ENCODE data around the gene HBM. TPM values are rescaled to one million over a fixed set of nuclear protein-coding genes. Genes with fewer than 3 reads are reported as not detected.
"Not testable (repeated sequence)": the region's sequence is repeated elsewhere in the genome, so short reads cannot be mapped to it uniquely, and the experiment has no call there.

HBM gene
- total RNA-seq, 2 donors from 2014 or later = 1.2 TPM; not detected in 1

DNA sequence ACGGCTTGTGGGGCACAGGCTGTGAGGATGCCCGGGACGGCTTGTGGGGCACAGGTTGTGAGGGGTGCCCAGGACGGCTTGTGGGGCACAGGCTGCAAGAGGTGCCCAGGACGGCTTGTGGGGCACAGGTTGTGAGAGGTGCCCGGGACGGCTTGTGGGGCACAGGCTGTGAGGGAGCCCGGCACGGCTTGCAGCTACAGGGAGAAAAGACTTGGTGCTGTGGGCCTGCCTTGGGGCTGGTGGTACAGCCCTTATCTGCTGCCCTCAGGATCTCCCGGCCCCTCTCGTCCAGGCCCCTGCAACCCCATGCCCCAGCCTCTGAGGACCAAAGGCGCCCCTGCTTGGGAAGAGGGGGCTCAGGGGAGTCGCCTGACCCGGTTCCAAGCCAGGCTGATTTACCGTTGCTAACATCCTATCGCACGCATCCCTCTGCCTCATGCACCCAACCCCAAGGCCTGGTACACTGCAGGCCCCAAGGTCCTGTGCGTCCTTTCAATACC, 5.0 kb upstream of the HBM start:
- peaks cover 7 to 8% of the 10 kb centered on the region in 2 donors for H3K27me3 ChIP-seq
- no peaks in the 10 kb centered on the region for H3K9me3 ChIP-seq
- TF ChIP-seq, protein P1, sequence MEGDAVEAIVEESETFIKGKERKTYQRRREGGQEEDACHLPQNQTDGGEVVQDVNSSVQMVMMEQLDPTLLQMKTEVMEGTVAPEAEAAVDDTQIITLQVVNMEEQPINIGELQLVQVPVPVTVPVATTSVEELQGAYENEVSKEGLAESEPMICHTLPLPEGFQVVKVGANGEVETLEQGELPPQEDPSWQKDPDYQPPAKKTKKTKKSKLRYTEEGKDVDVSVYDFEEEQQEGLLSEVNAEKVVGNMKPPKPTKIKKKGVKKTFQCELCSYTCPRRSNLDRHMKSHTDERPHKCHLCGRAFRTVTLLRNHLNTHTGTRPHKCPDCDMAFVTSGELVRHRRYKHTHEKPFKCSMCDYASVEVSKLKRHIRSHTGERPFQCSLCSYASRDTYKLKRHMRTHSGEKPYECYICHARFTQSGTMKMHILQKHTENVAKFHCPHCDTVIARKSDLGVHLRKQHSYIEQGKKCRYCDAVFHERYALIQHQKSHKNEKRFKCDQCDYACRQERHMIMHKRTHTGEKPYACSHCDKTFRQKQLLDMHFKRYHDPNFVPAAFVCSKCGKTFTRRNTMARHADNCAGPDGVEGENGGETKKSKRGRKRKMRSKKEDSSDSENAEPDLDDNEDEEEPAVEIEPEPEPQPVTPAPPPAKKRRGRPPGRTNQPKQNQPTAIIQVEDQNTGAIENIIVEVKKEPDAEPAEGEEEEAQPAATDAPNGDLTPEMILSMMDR (IDR thresholded peaks at IDR 0.05) = no peak
- no peaks in the 10 kb centered on the region for H3K36me3 ChIP-seq
- no peak overlapping the region for H3K4me3 ChIP-seq
- H3K27ac ChIP-seq = no peak overlapping the region
- no peak for DNase-seq (ENCODE audit: low spot score)
- H3K4me1 ChIP-seq = peaks cover 0 to 9% of the 10 kb centered on the region in 2 donors

DNA sequence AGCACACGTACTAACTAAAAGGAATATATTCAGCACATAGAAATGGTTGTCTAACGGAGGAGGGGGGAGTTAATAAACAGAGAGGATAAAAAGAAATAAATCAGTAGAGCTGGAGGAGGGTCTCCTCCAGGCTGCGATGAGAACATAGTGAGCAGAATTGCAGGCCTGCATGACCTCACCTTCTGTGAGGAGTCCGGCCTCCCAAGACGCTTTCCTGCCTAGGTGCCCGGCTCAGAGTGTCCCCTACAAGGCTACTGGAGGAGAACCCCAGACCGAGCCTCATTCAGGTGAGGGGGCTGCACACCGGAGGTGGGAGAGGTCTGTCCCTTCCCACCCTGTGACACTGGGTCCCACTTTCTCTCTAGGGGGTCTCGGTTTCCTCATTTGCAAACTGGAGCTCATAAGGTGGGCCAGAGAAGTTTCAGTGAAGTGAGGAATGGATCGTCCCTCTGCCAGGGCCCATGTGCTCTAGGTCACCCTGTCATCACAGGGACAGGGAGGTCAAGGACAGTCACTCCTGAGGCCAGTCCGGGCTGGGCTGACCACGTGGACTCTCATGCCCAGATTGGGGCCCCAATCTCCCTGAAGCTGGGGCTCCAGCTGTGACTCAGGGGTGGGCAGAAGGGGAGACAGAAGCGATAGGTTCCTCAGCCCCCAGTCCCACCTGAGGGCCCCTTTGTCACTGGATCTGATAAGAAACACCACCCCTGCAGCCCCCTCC, 3.3 kb upstream of the HBM start:
- H3K27me3 ChIP-seq = peaks cover 21 to 25% of the 10 kb centered on the region in 2 donors
- H3K36me3 ChIP-seq = no peaks in the 10 kb centered on the region
- H3K4me3 ChIP-seq = no peak overlapping the region
- no peak for DNase-seq (ENCODE audit: low spot score)
- H3K4me1 ChIP-seq = peaks cover 0 to 20% of the 10 kb centered on the region in 2 donors
- TF ChIP-seq, protein P1 (IDR thresholded peaks at IDR 0.05) = no peak
- no peak overlapping the region for H3K27ac ChIP-seq
- no peaks in the 10 kb centered on the region for H3K9me3 ChIP-seq

DNA sequence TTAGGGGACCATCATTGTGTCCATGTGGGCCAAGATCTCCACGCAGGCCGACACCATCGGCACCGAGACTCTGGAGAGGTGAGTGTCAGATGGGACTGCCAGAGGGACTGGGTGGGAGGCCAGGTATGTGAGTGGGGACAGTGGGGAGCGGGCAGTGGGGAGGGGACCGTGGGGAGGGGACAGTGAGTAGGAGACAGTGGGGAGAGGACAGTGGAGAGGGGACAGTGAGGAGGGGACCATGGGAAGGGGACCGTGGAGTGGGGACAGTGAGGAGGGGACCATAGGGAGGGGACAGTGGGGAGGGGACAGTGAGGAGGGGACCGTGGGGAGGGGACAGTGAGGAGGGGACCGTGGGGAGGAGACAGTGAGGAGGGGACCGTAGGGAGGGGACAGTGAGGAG, 2.6 kb upstream of the HBM start:
- H3K27me3 ChIP-seq = peaks cover 28 to 30% of the 10 kb centered on the region in 2 donors
- H3K36me3 ChIP-seq; H3K9me3 ChIP-seq; H3K27ac ChIP-seq; DNase-seq (ENCODE audit: low spot score); H3K4me3 ChIP-seq: not testable (repeated sequence)
- H3K4me1 ChIP-seq = peaks cover 0 to 20% of the 10 kb centered on the region in 2 donors

DNA sequence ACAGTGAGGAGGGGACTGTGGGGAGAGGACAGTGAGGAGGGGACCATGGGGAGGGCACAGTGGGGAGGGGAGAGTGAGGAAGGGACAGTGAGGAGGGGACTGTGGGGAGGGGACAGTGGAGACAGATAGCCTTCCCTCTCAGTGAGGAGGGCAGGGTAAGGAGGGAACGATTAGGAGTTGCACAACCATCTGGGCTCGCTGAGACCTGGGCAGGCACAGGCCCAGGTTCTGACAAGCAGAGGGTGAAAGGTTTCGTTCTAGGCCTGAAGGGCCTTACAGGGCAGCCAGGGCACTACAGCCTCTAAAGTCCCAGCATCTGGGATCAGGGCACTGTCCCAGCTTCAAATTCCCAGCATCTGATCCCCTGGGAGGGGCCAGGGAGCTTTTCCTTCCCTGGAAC, 2.1 kb upstream of the HBM start:
- not testable (repeated sequence) for H3K9me3 ChIP-seq; H3K27ac ChIP-seq; H3K4me3 ChIP-seq; DNase-seq (ENCODE audit: low spot score); H3K36me3 ChIP-seq
- H3K27me3 ChIP-seq = peaks cover 28 to 36% of the 10 kb centered on the region in 2 donors
- peaks cover 0 to 20% of the 10 kb centered on the region in 2 donors for H3K4me1 ChIP-seq

DNA sequence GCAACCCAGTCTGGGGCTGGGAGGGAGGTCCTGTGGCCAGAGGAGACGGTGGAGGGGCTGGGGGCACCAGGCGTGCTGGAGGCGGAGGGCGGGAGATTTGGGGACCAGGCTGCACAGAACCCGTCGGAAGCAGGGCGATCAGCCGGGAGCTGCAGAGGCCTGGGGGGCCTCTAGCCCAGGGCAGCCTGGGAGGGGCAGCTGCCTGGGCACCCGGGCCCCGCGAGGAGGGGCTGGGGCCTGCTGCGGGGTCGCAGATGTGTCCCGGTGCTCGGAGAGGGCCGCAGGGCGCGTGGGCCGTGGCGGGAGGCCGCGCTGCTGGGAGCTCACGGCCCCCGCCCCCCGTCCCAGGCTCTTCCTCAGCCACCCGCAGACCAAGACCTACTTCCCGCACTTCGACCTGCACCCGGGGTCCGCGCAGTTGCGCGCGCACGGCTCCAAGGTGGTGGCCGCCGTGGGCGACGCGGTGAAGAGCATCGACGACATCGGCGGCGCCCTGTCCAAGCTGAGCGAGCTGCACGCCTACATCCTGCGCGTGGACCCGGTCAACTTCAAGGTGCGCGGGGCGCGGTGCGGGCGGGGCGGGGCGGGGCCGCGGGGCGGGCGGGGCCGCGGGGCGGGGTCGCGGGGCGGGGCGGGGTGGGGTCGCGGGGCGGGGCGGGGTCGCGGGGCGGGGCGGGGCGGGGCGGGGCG, 1.5 kb upstream of the HBM start:
- peaks cover 28 to 42% of the 10 kb centered on the region in 2 donors for H3K27me3 ChIP-seq
- not testable (repeated sequence) for H3K36me3 ChIP-seq; DNase-seq (ENCODE audit: low spot score); H3K4me3 ChIP-seq; H3K9me3 ChIP-seq; H3K27ac ChIP-seq
- H3K4me1 ChIP-seq = peaks cover 0 to 20% of the 10 kb centered on the region in 2 donors

DNA sequence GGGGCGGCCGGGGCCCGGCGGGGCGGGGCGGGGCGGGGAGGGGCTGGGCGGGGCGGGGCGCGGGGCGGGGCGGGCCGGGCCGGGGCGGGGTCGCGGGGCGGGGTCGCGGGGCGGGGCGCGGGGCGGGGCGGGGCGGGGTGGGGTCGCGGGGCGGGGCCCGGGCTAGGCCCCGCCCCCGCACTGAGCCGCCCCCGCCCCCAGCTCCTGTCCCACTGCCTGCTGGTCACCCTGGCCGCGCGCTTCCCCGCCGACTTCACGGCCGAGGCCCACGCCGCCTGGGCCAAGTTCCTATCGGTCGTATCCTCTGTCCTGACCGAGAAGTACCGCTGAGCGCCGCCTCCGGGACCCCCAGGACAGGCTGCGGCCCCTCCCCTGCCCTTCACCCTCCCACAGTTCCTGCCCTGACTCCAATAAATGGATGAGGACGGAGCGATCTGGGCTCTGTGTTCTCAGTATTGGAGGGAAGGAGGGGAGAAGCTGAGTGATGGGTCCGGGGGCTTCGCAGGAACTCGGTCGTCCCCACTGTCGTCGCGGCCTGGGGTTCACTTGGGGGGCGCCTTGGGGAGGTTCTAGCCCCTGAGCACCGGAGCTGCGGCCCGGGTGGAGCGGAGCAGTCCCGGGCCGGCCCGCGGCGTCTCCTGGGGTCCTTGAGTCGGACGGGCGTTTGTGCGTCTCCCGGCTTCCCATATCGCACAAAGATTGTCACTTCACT, 795 bp upstream of the HBM start:
- Histone ChIP-seq H3K4me3 (peak overlapping the region; percentile 11 to 33), H3K9me3 (no peaks in the 10 kb centered on the region), H3K27me3 (peaks cover 28 to 42% of the 10 kb centered on the region in 2 donors), H3K27ac (no peak overlapping the region), H3K4me1 (peaks cover 0 to 20% of the 10 kb centered on the region in 2 donors), H3K36me3 (no peaks in the 10 kb centered on the region)
- no peak for DNase-seq (ENCODE audit: low spot score)
- TF ChIP-seq, protein P1 (IDR thresholded peaks at IDR 0.05) = no peak
